H1 (cell line): ENCODE data around the gene CELF4. TPM values are rescaled to one million over a fixed set of nuclear protein-coding genes. Genes with fewer than 3 reads are reported as not detected.

Source experiments
- CTCF ChIA-PET: fragments of 300-600 bp; sonication (Branson Sonifier 250); formaldehyde crosslinking; loops from one replicate; lab custom pipeline; 2021; ENCODE audit not compliant: partially characterized antibody; lab: Charles Lee
- POLR2A ChIA-PET: fragments of 300-600 bp; sonication (Branson Sonifier 250); formaldehyde crosslinking; loops from one replicate; lab custom pipeline; 2021; ENCODE audit warnings: inconsistent platforms; ENCODE audit not compliant: partially characterized antibody; lab: Charles Lee
- DNase-seq, 2 experiments: peaks; one replicate each; pipeline versions ENCODE4 v3.0.0 to v3.0.0-alpha.2; 2010 to 2022; ENCODE audit warnings: low spot score in 2 of 2, low read depth in 1 of 2, mixed read lengths in 1 of 2
- FAIRE-seq: peaks from 2 replicates; lab custom pipeline; 2011; peaks lifted over from hg19 to GRCh38; lab: Jason Lieb, UNC
- H2AFZ ChIP-seq: 2 replicates; pipeline ENCODE4 v1.8.1; 2012; ENCODE audit warnings: low read length, inconsistent platforms
- H2AK5ac ChIP-seq: 2 replicates; pipeline ENCODE4 v1.6.1; 2013; ENCODE audit warnings: low read depth, low read length
- H2BK120ac ChIP-seq: replicated peaks from 2 replicates; pipeline ENCODE3; 2013; ENCODE audit warnings: low read depth, low read length, inconsistent platforms
- H2BK12ac ChIP-seq: 2 replicates; pipeline ENCODE4 v1.6.1; 2013; ENCODE audit warnings: low read depth, low read length
- H2BK15ac ChIP-seq: 2 replicates; pipeline ENCODE4 v1.6.1; 2013; ENCODE audit warnings: low read length
- H2BK20ac ChIP-seq: 2 replicates; pipeline ENCODE4 v1.6.1; 2013; ENCODE audit warnings: low read length
- H2BK5ac ChIP-seq: 2 replicates; pipeline ENCODE4 v1.6.1; 2013; ENCODE audit warnings: low read depth, low read length
- H3K14ac ChIP-seq: 2 replicates; pipeline ENCODE4 v1.6.1; 2013; ENCODE audit warnings: inconsistent platforms; ENCODE audit not compliant: insufficient read length
- H3K18ac ChIP-seq: 2 replicates; pipeline ENCODE4 v1.6.1; 2013; ENCODE audit warnings: low read length; ENCODE audit errors: extremely low read depth
- H3K23ac ChIP-seq: 2 replicates; pipeline ENCODE4 v1.6.1; 2013; ENCODE audit warnings: inconsistent platforms; ENCODE audit not compliant: insufficient read length
- H3K23me2 ChIP-seq: 2 replicates; pipeline ENCODE4 v1.6.1; 2013; ENCODE audit warnings: low read depth, low read length
- H3K27ac ChIP-seq: 2 replicates; pipeline ENCODE4 v1.6.1; 2011; ENCODE audit warnings: low read depth, low read length, inconsistent platforms
- H3K27me3 ChIP-seq, 4 experiments: replicated peaks in 1 of 4; 1 replicate in 1 of 4; 2 replicates in 3 of 4; pipeline versions ENCODE4 v1.6.1 to v1.8.1; 2011 to 2013; ENCODE audit warnings: low read length in 3 of 4, mild to moderate bottlenecking in 3 of 4, inconsistent platforms in 2 of 4, mixed read lengths in 2 of 4, moderate library complexity in 1 of 4; ENCODE audit not compliant: control insufficient read depth in 3 of 4, insufficient read depth in 3 of 4; ENCODE audit errors: extremely low read depth in 1 of 4
- H3K36me3 ChIP-seq, 4 experiments: 2 replicates each; pipeline versions ENCODE4 v1.6.1 to v1.8.1; 2011 to 2013; ENCODE audit warnings: mild to moderate bottlenecking in 4 of 4, low read length in 3 of 4, moderate library complexity in 2 of 4, control low read depth in 1 of 4, inconsistent platforms in 1 of 4; ENCODE audit not compliant: insufficient read depth in 4 of 4, control insufficient read depth in 2 of 4
- H3K4ac ChIP-seq: replicated peaks from 2 replicates; pipeline ENCODE3; 2013; ENCODE audit warnings: low read length, low read depth, mixed read lengths, inconsistent platforms; ENCODE audit not compliant: insufficient read length
- H3K4me1 ChIP-seq, 4 experiments: replicated peaks in 1 of 4; 1 replicate in 1 of 4; 2 replicates in 3 of 4; pipeline versions ENCODE4 v1.6.1 to v1.8.1; 2011 to 2013; ENCODE audit warnings: low read length in 3 of 4, inconsistent platforms in 2 of 4, mixed read lengths in 1 of 4; ENCODE audit not compliant: insufficient read depth in 4 of 4, control insufficient read depth in 3 of 4
- H3K4me2 ChIP-seq, 2 experiments: 2 replicates each; pipeline versions ENCODE4 v1.6.1 to v1.8.1; 2011 to 2013; ENCODE audit warnings: low read depth in 2 of 2, low read length in 2 of 2, control low read depth in 1 of 2, inconsistent platforms in 1 of 2, mild to moderate bottlenecking in 1 of 2; ENCODE audit not compliant: insufficient read depth in 1 of 2
- H3K4me3 ChIP-seq, 4 experiments: fragments of 200-600, 300-600 bp in 1 of 4; sonication (generic), shearing (Covaris generic), sonication (Bioruptor Twin) in 1 of 4; 2 replicates each; pipeline versions ENCODE4 v1.5.1 to v1.8.1; 2011 to 2016; ENCODE audit warnings: low read length in 4 of 4, low read depth in 3 of 4, control low read depth in 2 of 4, inconsistent platforms in 2 of 4, mild to moderate bottlenecking in 2 of 4, mixed read lengths in 1 of 4, moderate library complexity in 1 of 4; ENCODE audit not compliant: insufficient read depth in 2 of 4; ENCODE audit errors: extremely low read depth in 1 of 4
- H3K56ac ChIP-seq: replicated peaks from 2 replicates; pipeline ENCODE3; 2013; ENCODE audit warnings: low read depth, mild to moderate bottlenecking, mixed read lengths, low read length, inconsistent platforms; ENCODE audit not compliant: insufficient read length
- H3K79me1 ChIP-seq: 2 replicates; pipeline ENCODE4 v1.6.1; 2013; ENCODE audit warnings: low read depth, low read length, control low read depth
- H3K79me2 ChIP-seq, 2 experiments: 2 replicates each; pipeline versions ENCODE4 v1.6.1 to v1.8.1; 2012 to 2013; ENCODE audit warnings: low read length in 2 of 2, mild to moderate bottlenecking in 2 of 2, inconsistent platforms in 1 of 2; ENCODE audit not compliant: insufficient read depth in 2 of 2, control insufficient read depth in 1 of 2
- H3K9ac ChIP-seq, 4 experiments: replicated peaks in 1 of 4; 1 replicate in 1 of 4; 2 replicates in 3 of 4; pipeline versions ENCODE4 v1.6.1 to v1.8.1; 2011 to 2013; ENCODE audit warnings: low read depth in 3 of 4, low read length in 3 of 4, control low read depth in 2 of 4, mild to moderate bottlenecking in 2 of 4, moderate library complexity in 2 of 4, inconsistent platforms in 1 of 4; ENCODE audit errors: extremely low read depth in 1 of 4
- H3K9me3 ChIP-seq, 2 experiments: 2 replicates each; pipeline versions ENCODE4 v1.6.1 to v1.8.1; 2012 to 2013; ENCODE audit warnings: mild to moderate bottlenecking in 2 of 2, moderate library complexity in 2 of 2, control low read depth in 1 of 2, inconsistent platforms in 1 of 2, low read depth in 1 of 2, low read length in 1 of 2, mixed read lengths in 1 of 2; ENCODE audit not compliant: insufficient read depth in 2 of 2
- H4K20me1 ChIP-seq, 2 experiments: replicated peaks in 1 of 2; 2 replicates each; pipeline versions ENCODE3 to v1.8.1; 2011 to 2013; ENCODE audit warnings: inconsistent platforms in 2 of 2, low read length in 2 of 2, mild to moderate bottlenecking in 1 of 2; ENCODE audit not compliant: insufficient read depth in 2 of 2, control insufficient read depth in 1 of 2
- H4K5ac ChIP-seq: 2 replicates; pipeline ENCODE4 v1.6.1; 2013; ENCODE audit warnings: low read length, low read depth, mixed read lengths, inconsistent platforms; ENCODE audit not compliant: insufficient read length
- H4K8ac ChIP-seq: 2 replicates; pipeline ENCODE4 v1.8.0; 2013; ENCODE audit warnings: mild to moderate bottlenecking, moderate library complexity, low read length, inconsistent platforms; ENCODE audit not compliant: insufficient read depth; ENCODE audit errors: extremely low read depth
- H4K91ac ChIP-seq: replicated peaks from 2 replicates; pipeline ENCODE3; 2013; ENCODE audit warnings: low read length, mixed read lengths, inconsistent platforms; ENCODE audit not compliant: insufficient read length
- CTBP2 ChIP-seq: IDR thresholded peaks from 2 replicates; pipeline ENCODE4 v1.7.0; 2011; ENCODE audit warnings: borderline replicate concordance, mild to moderate bottlenecking, moderate library complexity, mixed read lengths, low read length; ENCODE audit not compliant: insufficient read depth, insufficient read length
- SP4 ChIP-seq: IDR thresholded peaks from 2 replicates; pipeline ENCODE4 v1.6.1; 2012; ENCODE audit warnings: low read length, inconsistent platforms
- SRF ChIP-seq: IDR thresholded peaks from 2 replicates; pipeline ENCODE4 v1.6.1; 2011; ENCODE audit warnings: mild to moderate bottlenecking, low read depth, low read length, moderate library complexity
- WGBS, 2 experiments: shearing (Covaris generic) in 1 of 2; methylation state at CpG; one replicate each; pipeline versions ENCODE4 v1.1.6 to v1.1.7; 2013 to 2015; ENCODE audit warnings: low lambda C conversion rate in 2 of 2, mixed read lengths in 2 of 2, inconsistent platforms in 1 of 2, low coverage in 1 of 2, missing lambda C conversion rate in 1 of 2; ENCODE audit not compliant: insufficient replicate concordance in 2 of 2, insufficient coverage in 1 of 2, insufficient read length in 1 of 2; ENCODE audit errors: extremely low coverage in 1 of 2, missing lambda C conversion rate in 1 of 2; 5-methylcytosine and 5-hydroxymethylcytosine counted together
- polyA plus RNA-seq, 7 experiments: library from polyadenylated mRNA; depleted of rRNA in 3 of 7; stranded (reverse) in 5 of 7; unstranded in 2 of 7; fragments of >200 nt in 5 of 7; fragments of 200-250 nt in 2 of 7; gene quantifications; 1 replicate in 5 of 7; 2 replicates in 1 of 7; 4 replicates in 1 of 7; pipeline versions ENCODE4 v1.2.1 to v1.2.3, GENCODE V29; 2011 to 2013; ENCODE audit warnings: missing spikeins in 2 of 7, mixed read lengths in 2 of 7
- total RNA-seq: library from RNA; stranded (reverse); fragmentation: NEBNext Ultra II Directional; extraction: Animal tissue kit (Norgen Biotek cat#: 25700); gene quantifications from 2 replicates; pipeline ENCODE4 v1.2.1, GENCODE V29; 2021

CELF4 gene
- total and polyA plus RNA-seq, 2 of the 8 experiments (the other 6 are each of a cell fraction or from before 2014, with no cell fraction given) = 1.6 to 3.4 TPM

DNA sequence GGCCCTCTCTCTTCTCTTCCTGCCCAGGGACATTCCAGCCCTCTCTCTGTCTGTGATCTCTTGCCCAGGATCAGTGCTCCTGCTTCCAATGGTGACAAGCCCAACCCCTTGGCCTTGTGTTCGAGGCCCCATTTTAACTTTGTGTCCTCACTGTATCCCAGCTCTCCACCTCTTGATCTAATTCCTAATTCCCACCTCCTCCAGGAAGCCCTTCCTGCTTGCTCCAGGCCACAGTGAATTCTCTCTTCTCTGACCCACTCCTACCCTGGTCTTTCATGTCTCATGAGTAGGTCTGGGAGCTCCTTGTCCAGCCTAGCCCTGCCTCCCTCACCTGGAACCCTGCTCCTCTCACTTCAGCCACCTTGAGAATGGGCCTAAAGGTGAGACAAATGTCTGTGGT, 249.1 kb downstream of the CELF4 start:
- Histone ChIP-seq H3K36me3 (no peaks in the 10 kb centered on the region), H2BK12ac (no peak overlapping the region; the same call in 1 of the 2 replicates), H3K18ac (no peak overlapping the region), H4K5ac (no peak overlapping the region), H3K27me3 (no peaks in the 10 kb centered on the region), H3K9me3 (no peaks in the 10 kb centered on the region), H3K4me1 (peaks cover 0 to 2% (median 0%) of the 10 kb centered on the region in 4 experiments; a peak in 3 of 7 replicates), H3K79me1 (no peaks in the 10 kb centered on the region), H3K4me2 (no peak overlapping the region), H4K20me1 (no peaks in the 10 kb centered on the region), H2BK5ac (no peak overlapping the region), H3K79me2 (no peaks in the 10 kb centered on the region), H2BK20ac (no peak overlapping the region), H2AK5ac (no peak overlapping the region), H3K23me2 (peaks cover 2% of the 10 kb centered on the region; the same call in 1 of the 2 replicates), H3K4me3 (no peak overlapping the region), H3K14ac (no peak overlapping the region), H3K27ac (no peak overlapping the region), H2AFZ (no peak overlapping the region), H2BK120ac (no peak overlapping the region), H3K4ac (no peak overlapping the region), H3K23ac (no peak overlapping the region), H3K56ac (no peak overlapping the region), H4K8ac (no peak overlapping the region), H4K91ac (no peak overlapping the region), H3K9ac (no peak overlapping the region), H2BK15ac (no peak overlapping the region)
- no peak for DNase-seq
- CTCF ChIA-PET = interaction anchor here (2.6 kb wide), 1 partner anchor 19 kb away, joined by 10 read pairs; no protein-coding TSS in a partner anchor
- FAIRE-seq = no peak
- 79% methylated on average over 1 of the region's 1 CpG; no CpG with 5 or more reads in 1 of the 2 experiments for WGBS, 2 experiments
- POLR2A ChIA-PET = no interaction called here
- TF ChIP-seq CTBP2 (no peak), SP4 (no peak), SRF (no peak)
